CD4-positive, alpha-beta T cell treated with Interleukin-6 at 100 ng/mL for 8 hours (primary cell): ENCODE measurements around the gene ARHGAP15.
"Not testable (repeated sequence)": the region's sequence is repeated elsewhere in the genome, so short reads cannot be mapped to it uniquely, and the experiment has no call there.

Experiments
- DNase-seq: peaks from one replicate; pipeline ENCODE4 v3.0.0-alpha.2; 2020; ENCODE audit warnings: mixed read lengths, low spot score

The ARHGAP15 gene

GRCh38 chr2:143128681-143129580 lies at the start of gene ARHGAP15:
ARHGAP15 (plus strand) TSS chr2:143129419.
- DNase-seq = peak; percentile 88

DNA sequence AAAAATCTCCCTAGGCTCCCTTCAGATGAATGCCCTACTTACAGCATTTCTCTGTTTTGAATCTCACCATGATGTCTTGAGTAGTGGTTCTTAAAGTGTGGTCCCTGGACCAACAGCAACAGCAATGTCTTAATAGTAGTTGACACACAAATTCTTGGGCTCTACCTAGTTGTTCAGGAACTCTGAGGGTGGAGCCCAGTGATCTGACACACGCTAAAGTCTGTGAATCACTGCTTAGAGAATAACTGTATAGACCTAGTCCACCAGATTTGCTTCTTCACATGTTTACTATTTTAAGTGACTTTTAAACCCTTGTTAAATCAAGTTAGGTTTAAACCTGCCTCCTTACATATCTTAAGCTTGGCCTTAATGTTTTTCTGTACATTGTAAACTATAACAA lies 47.6 kb upstream of the ARHGAP15 start:
- no peak for DNase-seq

DNA sequence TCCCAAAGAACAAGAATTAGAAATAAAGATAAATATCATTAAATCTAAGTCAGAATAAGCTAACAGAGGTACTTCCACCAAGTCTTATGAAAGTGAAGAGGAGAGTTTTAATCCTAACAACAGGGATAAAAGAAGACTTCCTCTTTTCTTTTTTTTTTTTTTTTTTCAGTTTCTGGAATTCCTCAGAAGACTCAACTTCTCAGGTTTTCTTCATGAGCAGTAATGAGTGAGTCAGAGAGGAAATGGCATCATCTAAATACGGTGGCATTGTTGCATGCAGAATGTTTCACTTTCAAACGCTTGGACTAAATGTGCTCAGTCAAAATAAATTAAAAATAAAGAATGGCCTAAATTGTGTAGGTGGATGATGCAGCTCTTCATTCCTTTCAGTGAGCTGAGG lies 45.6 kb upstream of the ARHGAP15 start:
- DNase-seq = peak; percentile 2

- DNase-seq = no peak
Measured at GRCh38 chr2:143084462-143084861, 44.8 kb upstream of the ARHGAP15 start.

DNA sequence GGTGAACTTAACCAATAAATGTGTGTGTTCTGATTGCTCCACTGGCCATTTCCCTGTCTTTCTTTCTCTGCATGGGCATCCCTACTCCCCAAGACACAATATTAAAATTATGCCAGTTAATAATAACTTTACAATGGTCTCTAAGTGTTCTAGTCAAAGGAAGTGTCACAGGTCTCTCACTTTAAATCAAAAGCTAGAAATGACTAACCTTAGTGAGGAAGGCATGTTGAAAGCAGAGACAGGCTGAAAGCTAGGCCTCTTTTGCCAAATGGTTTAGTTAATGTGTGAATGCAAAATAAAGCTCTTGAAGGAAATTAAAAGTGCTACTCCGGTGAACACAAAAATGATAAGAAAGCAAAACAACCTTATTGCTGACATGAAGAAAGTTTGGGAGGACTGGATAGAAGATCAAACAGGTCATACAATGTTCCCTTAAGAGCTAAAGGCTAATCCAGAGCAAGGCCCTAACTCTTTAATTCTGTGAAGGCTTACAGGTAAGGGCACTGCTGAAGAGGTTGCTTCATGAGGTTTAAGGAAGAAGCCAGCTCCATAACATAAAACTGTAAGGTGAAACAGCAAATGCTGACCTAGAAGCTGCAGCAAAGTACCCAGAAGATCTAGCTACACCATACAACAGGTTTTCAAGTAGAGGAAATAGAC lies 44.0 kb upstream of the ARHGAP15 start:
- DNase-seq = no peak

- DNase-seq = no peak
Measured at GRCh38 chr2:143087033-143087432, 42.2 kb upstream of the ARHGAP15 start.

DNA sequence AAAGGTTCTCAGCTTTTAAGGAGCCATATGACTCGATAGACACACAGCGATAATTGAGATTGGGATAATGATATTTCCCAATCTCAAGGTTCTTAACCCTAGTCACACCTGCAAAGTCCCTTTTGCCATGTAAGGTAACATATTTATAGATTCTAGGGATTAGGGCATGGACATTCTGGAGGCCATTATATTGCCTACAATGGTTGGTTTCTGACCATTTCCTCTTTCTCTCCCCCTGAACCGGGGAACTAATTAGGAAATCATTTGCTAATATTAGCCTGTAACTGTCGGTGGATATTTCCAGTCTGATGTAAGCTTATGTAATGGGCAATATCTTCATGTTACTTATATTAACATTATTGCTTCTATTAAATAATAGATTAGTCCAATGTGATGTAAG lies 40.8 kb upstream of the ARHGAP15 start:
- DNase-seq = no peak

- not testable (repeated sequence) for DNase-seq
Measured at GRCh38 chr2:143089520-143089919, 39.7 kb upstream of the ARHGAP15 start.

DNA sequence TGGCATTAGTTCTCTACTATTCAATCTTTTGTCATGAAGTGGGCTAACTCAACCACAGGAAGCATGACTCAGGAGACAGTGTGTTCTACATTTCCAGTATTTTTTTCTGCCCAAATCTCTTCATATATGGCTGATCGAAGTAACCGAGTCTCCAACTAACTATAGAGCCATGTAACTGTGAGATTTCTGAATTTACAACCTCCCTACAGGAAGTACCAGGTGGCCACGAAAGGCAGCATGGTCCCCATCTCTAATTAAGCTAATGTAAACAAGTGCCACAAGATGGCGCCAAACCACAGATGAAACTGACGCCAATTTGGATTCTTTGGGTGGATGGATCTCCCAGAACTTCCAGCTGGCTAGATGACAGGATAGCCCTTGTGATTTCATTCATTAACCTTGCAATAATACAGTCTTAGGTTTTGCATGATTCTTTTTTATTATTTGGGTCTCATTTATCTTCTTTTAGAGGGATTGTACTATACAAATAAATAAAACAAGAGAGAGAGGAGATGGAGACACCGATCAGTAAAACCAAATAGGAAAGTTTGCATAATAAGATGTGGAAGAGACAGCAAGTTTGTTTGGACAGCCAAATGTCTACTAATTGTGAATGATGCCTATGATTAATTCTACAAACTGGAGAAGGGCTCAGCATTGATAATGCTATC lies 18.3 kb upstream of the ARHGAP15 start:
- peak; percentile 69 for DNase-seq

GRCh38 chr2:143117225-143117624 lies 12.0 kb upstream of the ARHGAP15 start:
- no peak for DNase-seq

DNA sequence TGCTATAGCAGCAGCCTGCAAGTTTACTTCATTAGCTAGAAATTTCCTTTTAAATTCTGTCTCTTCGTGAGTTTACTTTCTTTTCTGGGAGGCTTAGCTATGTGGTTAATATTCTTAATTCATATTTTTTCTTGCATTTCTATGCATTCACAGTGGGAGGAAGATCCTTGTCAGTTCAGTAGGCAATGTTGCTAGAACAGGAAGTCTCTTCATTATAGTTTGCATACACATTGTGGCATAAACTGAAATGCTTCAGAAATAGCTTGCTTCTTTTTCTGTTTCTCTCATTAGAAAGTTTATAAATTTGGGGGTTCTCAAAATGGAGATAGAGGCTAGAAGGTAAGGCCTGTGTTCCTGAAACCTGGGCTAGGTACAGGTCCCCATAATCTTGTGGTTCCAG lies 8.1 kb upstream of the ARHGAP15 start:
- DNase-seq = no peak

GRCh38 chr2:143121957-143122356 lies 7.3 kb upstream of the ARHGAP15 start:
- DNase-seq = no peak

DNA sequence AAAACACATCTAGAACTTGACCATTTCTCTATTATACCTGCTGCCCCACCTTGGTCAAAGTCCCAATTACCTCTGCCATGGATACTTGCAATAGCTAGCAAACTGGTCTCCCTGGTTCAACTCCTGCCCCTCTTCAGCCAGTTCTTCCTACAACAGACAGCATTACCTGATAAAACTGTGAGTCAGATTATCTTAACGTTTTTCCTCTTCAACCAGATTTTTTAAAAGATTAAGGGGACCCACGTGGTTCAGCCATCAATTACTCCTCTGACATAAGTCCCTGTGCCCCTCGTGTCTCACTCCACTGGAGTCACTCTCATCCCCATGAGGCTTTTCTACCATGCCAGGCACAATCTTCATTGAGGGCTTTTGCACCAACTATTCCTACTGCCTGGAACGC lies 5.3 kb upstream of the ARHGAP15 start:
- DNase-seq = no peak

DNA sequence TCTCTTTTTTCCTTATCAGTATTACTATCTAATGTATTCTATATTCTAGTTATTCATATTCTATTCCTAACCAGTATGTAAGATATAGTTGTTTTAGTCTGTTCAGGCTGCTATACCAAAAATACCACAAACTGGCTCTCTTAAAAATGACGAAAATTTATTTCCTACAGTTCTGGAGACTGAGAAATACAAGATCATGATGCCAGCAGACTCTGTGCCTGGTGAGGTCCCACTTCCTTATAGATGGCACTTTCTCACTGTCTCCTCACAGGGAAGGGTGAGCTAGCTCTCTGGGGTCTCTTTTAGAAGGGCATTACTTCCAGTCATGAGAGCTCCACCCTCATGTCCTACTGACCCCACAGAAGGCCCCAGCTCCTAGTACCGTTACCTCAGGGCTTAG lies 4.8 kb upstream of the ARHGAP15 start:
- no peak for DNase-seq

DNA sequence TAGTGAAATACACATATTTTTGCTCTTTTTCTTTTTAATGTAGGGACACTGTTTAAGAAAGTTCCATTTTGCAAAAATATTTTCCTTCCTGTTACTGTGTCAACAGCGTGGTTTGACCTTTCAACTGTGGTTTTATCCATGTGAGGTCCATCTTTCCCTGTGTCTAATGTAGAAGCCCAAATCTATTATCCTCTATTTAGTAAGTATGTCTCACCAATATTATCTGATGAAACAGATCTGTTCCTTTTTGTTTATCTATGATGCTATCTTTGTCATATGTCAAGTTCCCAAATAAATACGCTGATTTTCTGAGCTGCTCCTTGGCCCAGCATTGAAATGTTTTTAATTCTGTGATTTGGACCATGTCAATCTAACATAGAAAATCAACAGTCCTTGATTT lies 3.5 kb upstream of the ARHGAP15 start:
- no peak for DNase-seq

- no peak for DNase-seq
Measured at GRCh38 chr2:143132355-143132754, 3.1 kb downstream of the ARHGAP15 start.

- no peak for DNase-seq
Measured at GRCh38 chr2:143133783-143134182, 4.6 kb downstream of the ARHGAP15 start.

DNA sequence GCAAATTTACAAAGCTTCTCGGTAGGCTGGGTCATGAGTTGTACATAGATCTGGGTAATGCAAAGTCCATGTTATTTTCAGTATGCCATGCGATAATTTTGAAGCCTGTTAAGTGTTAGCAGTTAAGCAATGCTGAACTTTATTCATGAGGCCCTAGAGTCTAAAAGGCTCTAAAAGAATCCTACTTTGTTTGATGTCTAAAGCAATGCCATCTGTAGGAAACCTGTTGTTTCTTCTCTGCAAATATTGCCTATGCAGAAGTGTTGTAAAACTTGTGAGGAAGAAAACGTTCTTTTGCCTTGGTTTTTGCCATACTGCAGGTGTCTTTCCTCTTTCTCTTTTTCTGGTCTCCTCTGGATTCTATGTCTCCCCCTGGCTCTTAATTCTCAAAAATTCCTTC lies 9.1 kb downstream of the ARHGAP15 start:
- no peak for DNase-seq

- DNase-seq = no peak
Measured at GRCh38 chr2:143139835-143140393, 10.7 kb downstream of the ARHGAP15 start.

DNA sequence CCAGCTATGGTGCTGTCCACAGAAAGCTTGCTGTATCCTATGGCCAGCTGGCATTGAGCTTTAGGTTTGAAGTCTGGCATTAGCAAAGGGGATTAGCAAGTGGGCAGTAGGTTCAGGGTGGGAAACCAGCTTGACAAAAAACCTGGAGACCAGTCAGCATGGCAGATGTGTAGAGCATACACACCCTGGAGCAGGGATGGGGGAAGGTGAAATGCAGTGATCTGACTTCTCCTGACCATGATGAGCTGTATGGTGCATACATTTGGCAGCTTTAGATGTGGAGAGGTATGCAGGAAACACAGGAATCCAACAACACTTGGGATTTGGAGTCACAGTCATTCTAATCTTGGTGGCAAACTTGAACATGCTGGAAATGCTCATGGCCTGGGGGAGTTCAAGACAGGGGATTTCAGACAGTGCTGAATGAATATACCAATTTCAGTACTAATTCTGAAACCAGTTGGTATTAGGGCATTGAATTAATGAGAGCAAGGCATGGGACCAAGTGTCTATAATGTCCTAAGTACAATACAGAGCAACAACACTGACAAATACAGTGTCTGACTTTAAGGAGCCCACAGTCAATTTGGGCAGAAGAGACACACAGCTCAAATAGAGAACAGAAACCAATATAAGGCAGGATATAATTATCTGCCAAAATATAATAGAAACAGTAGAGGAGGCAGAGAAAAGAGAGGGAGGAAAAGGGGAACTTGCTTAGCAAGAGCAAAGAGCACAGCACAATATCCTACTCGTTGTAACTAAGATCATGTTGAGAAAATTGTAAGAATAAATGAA lies 11.8 kb downstream of the ARHGAP15 start:
- no peak for DNase-seq

DNA sequence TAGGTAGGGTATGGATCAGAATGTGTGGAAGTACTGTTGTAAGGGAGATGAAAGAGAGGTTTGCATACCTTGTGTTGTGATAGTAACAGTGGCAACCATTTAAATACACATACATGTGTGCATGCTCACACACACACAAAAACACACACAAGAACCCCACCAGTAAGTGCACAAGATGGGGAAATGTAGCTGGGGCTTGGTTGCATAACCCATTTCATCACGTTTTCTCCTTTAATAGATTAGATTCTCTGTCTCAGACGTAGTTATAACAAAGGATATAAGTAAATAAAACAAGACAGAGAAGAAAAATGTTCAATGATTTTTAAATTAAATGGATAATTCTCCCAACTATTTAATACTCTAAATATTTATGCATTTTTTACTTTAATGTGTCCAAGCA lies 13.4 kb downstream of the ARHGAP15 start:
- no peak for DNase-seq
